ENCODE results near the gene FILIP1. TPM values are rescaled to one million over a fixed set of nuclear protein-coding genes. Genes with fewer than 3 reads are reported as not detected.

FILIP1 gene
- total RNA-seq, 1 donor from 2014 or later = 2.0 TPM

GRCh38 chr6:75528423-75528822 lies 34.8 kb upstream of the FILIP1 start:
- no peak for FAIRE-seq
- H3K27me3 ChIP-seq (ENCODE audit: insufficient read depth, low read length) = peaks cover 3% of the 10 kb centered on the region
- no peak overlapping the region for H3K27ac Mint-ChIP-seq (ENCODE audit: unreplicated experiment)
- TF ChIP-seq EZH2 (IDR thresholded peaks at IDR 0.05; ENCODE audit: insufficient read depth, low read length) (no peak), CTCF (IDR thresholded peaks at IDR 0.05; ENCODE audit: insufficient read depth, low read depth, low read length) (no peak)
- no peaks in the 10 kb centered on the region for H3K4me1 ChIP-seq (ENCODE audit: insufficient read depth, low read length)
- peaks cover 35% of the 10 kb centered on the region for H3K4me1 Mint-ChIP-seq (ENCODE audit: low read depth, unreplicated experiment)
- H3K79me2 ChIP-seq (ENCODE audit: insufficient read depth, low read length) = no peaks in the 10 kb centered on the region
- no peak overlapping the region for H3K4me3 Mint-ChIP-seq (ENCODE audit: unreplicated experiment)
- no peak overlapping the region for H3K4me2 ChIP-seq (ENCODE audit: low read length)
- H3K36me3 Mint-ChIP-seq (ENCODE audit: low read depth, unreplicated experiment) = no peaks in the 10 kb centered on the region
- peak; percentile 6 for DNase-seq (ENCODE audit: low read depth)
- H2AFZ ChIP-seq (ENCODE audit: low read depth, low read length) = no peak overlapping the region
- no peaks in the 10 kb centered on the region for H3K9me3 ChIP-seq (ENCODE audit: insufficient read depth, low read depth, low read length)
- H3K9me3 Mint-ChIP-seq (ENCODE audit: unreplicated experiment) = no peaks in the 10 kb centered on the region
- no peaks in the 10 kb centered on the region for H4K20me1 ChIP-seq (ENCODE audit: insufficient read depth, low read length)
- no peak overlapping the region for H3K27ac ChIP-seq (ENCODE audit: low read depth, low read length)
- no peak overlapping the region for H3K4me3 ChIP-seq (ENCODE audit: insufficient read depth, low read depth, low read length)
- no peak overlapping the region for H3K9ac ChIP-seq (ENCODE audit: low read length)
- no peaks in the 10 kb centered on the region for H3K36me3 ChIP-seq (ENCODE audit: insufficient read depth, low read length)
- no peaks in the 10 kb centered on the region for H3K27me3 Mint-ChIP-seq (ENCODE audit: low read depth, unreplicated experiment)

- peak; percentile 45 for DNase-seq (ENCODE audit: low read depth)
- no peak overlapping the region for H2AFZ ChIP-seq (ENCODE audit: low read depth, low read length)
Observed at GRCh38 chr6:75526502-75527127, 33.0 kb upstream of the FILIP1 start.

More at GRCh38 chr6:75526502-75527127, 33.0 kb upstream of the FILIP1 start:
- peaks cover 3% of the 10 kb centered on the region for H3K27me3 ChIP-seq (ENCODE audit: insufficient read depth, low read length)
- no peak overlapping the region for H3K27ac ChIP-seq (ENCODE audit: low read depth, low read length)
- peak; percentile 80 for TF ChIP-seq CTCF (IDR thresholded peaks at IDR 0.05; ENCODE audit: insufficient read depth, low read depth, low read length)
- no peak for TF ChIP-seq EZH2 (IDR thresholded peaks at IDR 0.05; ENCODE audit: insufficient read depth, low read length)
- H3K4me2 ChIP-seq (ENCODE audit: low read length) = no peak overlapping the region
- Mint-ChIP-seq H3K36me3 (ENCODE audit: low read depth, unreplicated experiment) (no peaks in the 10 kb centered on the region), H3K27me3 (ENCODE audit: low read depth, unreplicated experiment) (no peaks in the 10 kb centered on the region), H3K4me3 (ENCODE audit: unreplicated experiment) (no peak overlapping the region), H3K9me3 (ENCODE audit: unreplicated experiment) (no peaks in the 10 kb centered on the region), H3K4me1 (ENCODE audit: low read depth, unreplicated experiment) (peaks cover 24% of the 10 kb centered on the region), H3K27ac (ENCODE audit: unreplicated experiment) (no peak overlapping the region)
- peak; percentile 79 for FAIRE-seq
- no peaks in the 10 kb centered on the region for H4K20me1 ChIP-seq (ENCODE audit: insufficient read depth, low read length)
- no peaks in the 10 kb centered on the region for H3K79me2 ChIP-seq (ENCODE audit: insufficient read depth, low read length)
- H3K9ac ChIP-seq (ENCODE audit: low read length) = no peak overlapping the region
- H3K9me3 ChIP-seq (ENCODE audit: insufficient read depth, low read depth, low read length) = no peaks in the 10 kb centered on the region
- H3K4me1 ChIP-seq (ENCODE audit: insufficient read depth, low read length) = no peaks in the 10 kb centered on the region
- H3K4me3 ChIP-seq (ENCODE audit: insufficient read depth, low read depth, low read length) = no peak overlapping the region
- H3K36me3 ChIP-seq (ENCODE audit: insufficient read depth, low read length) = no peaks in the 10 kb centered on the region
